ENCODE measurements around the gene ERLEC1.
"Not testable (repeated sequence)": the region's sequence is repeated elsewhere in the genome, so short reads cannot be mapped to it uniquely, and the experiment has no call there.

Gene ERLEC1, protein sequence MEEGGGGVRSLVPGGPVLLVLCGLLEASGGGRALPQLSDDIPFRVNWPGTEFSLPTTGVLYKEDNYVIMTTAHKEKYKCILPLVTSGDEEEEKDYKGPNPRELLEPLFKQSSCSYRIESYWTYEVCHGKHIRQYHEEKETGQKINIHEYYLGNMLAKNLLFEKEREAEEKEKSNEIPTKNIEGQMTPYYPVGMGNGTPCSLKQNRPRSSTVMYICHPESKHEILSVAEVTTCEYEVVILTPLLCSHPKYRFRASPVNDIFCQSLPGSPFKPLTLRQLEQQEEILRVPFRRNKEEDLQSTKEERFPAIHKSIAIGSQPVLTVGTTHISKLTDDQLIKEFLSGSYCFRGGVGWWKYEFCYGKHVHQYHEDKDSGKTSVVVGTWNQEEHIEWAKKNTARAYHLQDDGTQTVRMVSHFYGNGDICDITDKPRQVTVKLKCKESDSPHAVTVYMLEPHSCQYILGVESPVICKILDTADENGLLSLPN

GRCh38 chr2:53786705-53787613, at the start of gene ERLEC1, which contains the start of gene ASB3:
Gene ERLEC1, plus strand, starts transcription at chr2:53787044. Its CDS starts 167 bp downstream, at chr2:53787211.
Gene ASB3, minus strand, starts transcription at chr2:53786953. Its CDS starts 21,381 bp downstream, at chr2:53765572.
- peak; percentile 53 to 88 for DNase-seq

GRCh38 chr2:53737091-53737490, 49.8 kb upstream of the ERLEC1 start:
- DNase-seq: no peak

GRCh38 chr2:53739032-53739431, 47.8 kb upstream of the ERLEC1 start:
- no peak for DNase-seq

DNA sequence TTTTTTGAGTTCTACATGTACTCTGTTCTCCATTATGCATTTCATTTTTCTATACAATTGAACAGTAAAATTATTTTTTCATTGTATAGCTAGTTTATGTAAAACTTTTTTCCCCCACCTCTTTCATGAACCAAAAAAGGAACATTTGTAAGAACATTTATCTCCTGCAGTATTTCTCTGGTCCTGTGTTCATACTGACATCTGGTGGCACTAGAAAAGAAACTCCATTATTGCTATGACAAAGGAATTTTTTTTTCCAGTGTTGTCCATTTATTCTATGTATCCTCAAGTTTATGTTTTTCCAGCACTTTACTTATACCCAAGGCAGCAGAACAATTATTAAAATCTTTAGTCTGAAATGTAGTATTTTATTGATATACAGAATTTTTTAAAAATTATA, 46.7 kb upstream of the ERLEC1 start:
- DNase-seq: peak in 1 of 2 experiments; percentile 53

- no peak for DNase-seq
Observed at GRCh38 chr2:53744395-53745065, 42.3 kb upstream of the ERLEC1 start.

GRCh38 chr2:53750041-53750768, 36.6 kb upstream of the ERLEC1 start:
- no peak for DNase-seq

DNA sequence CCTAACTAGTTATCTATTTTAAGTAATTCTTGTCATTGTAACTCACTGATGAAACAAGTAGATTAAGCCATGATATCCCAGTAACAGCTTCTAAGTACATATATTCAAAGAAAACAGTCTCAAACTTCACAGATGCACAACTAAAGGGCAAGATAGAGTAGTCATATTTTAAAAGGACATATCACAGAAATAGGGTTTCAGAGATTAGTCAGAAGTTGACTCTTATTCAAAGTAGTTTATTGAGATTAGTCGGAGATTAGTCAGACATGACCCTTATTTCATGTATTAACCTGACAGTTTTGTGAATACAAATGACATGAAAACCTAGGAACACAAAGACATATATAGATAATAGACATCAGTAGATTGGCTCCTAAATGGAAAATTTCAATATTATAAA, 35.1 kb upstream of the ERLEC1 start:
- no peak for DNase-seq

DNA sequence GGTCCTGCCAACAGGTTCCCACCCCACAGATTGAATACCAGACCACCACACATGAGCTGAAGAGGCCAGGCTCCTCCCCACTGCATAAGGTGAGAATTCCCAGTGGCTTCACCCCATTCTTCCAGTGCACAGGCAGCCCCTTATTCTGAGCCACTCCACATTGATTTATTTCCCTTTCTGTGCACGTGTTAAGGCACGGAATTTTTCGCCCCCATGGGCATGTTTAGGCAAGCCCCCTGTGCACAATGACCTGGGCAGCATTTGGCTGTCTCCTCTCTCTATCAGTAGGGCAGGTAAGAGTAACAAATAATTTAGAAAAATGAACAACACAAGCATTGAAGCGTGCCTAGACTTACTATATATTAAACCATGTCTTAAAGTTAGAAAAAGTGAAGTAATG, 34.5 kb upstream of the ERLEC1 start:
- DNase-seq: no peak

GRCh38 chr2:53753041-53753440, 33.8 kb upstream of the ERLEC1 start:
- DNase-seq: no peak

DNA sequence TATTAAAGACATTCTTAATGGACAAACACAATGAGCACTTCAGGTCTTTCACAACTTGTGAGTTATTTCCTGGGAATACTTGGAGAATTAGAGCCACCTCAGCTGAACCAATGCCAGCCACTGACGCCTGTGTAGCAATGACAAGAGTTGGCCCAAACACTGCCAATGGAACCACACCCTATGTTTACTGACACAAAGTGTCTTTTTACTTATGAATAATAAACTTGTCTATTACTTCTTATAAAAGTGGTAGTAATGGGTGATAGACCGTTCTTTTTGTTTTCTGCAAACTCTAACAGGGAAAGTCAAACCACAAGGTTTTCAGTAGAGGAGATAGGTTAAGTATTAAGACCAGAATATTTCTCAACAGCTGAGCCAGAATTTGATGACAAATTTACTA, 31.7 kb upstream of the ERLEC1 start:
- DNase-seq: no peak

DNA sequence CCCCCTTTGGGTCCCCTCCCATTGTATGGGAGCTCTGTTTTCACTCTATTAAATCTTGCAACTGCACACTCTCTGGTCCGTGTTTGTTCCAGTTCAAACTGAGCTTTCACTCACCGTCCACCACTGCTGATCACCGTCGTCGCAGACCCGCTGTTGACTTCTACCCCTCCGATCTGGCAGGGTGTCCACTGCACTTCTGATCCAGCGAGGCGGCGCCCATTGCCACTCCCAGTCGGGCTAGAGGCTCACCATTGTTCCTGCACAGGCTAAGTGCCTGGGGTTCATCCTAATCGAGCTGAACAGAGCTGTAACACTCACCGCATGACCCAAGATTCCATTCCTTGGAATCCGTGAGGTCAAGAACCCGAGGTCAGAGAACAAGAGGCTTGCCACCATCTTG, 30.2 kb upstream of the ERLEC1 start:
- no peak for DNase-seq

GRCh38 chr2:53757206-53757605, 29.6 kb upstream of the ERLEC1 start:
- not testable (repeated sequence) for DNase-seq

- no peak for DNase-seq
Observed at GRCh38 chr2:53765767-53766166, 21.1 kb upstream of the ERLEC1 start.

DNA sequence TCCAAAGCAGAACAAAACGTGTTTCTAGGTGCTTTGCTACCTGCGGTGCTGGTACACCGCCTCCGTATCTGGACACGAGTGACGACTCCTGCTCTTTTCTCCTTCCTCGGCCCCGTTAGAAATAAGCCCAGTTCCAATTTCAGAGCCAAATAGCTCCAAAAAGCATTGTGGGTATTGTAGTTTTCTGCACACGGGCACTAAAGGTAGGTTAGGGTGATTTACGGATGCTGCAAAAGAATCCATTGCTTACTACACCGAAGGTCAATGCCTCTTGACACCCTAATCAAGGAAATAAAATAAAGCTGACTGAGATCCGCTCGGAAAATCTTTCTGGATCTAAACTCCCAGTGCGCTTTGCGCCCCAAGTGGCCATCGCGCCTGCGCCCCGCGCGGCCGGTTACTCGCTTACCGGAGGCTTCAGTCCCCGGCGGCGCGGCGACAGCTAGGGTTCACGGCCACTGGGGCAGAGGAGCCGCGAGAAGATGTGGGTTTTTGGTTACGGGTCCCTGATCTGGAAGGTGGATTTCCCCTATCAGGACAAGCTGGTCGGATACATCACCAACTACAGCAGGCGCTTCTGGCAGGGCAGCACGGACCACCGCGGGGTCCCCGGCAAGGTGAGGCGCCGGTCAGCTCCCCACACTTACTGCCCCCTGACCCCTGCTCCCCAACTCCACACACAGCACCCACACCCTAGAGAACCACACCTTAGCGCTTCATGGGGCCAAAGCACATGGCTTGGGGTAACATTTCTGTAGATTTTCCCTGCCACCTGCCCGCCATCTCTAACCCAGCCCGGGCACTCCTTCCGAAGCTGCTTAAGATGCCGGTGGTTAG, 19.2 kb upstream of the ERLEC1 start, which contains the start of gene CHAC2:
Gene CHAC2, plus strand, starts transcription at position 400 of the 837 bp plus-strand sequence. Its CDS starts 83 bp downstream, at position 483.
- peak; percentile 77 to 86 for DNase-seq

GRCh38 chr2:53768242-53768542, 18.7 kb upstream of the ERLEC1 start:
- DNase-seq: peak in 1 of 2 experiments; percentile 56

DNA sequence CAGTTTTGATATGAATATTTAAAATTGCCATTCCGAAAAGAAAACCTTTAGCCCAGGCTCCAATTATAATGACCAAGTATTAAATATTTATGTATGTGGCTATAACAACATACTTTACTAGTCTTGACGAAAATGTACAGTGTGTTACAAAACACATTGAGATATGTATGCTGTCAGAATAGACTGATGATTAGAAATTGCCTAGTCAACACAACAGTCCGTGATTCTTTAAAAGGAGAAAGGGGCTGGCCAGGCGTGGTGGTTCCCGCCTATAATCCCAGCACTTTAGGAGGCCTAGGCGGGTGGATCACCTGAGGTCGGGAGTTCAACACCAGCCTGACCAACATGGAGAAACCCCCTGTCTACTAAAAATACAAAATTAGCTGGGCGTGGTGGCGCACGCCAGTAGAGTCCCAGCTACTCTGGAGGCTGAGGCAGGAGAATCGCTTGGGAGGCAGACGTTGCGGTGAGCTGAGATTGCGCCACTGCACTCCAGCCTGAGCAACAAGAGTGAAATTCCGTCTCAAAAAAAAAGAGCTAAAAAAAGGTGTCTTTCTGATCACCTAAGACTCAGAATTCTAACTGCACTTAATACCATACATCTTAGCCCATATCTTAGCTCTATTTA, 17.4 kb upstream of the ERLEC1 start:
- no peak for DNase-seq

GRCh38 chr2:53770264-53770663, 16.6 kb upstream of the ERLEC1 start:
- no peak for DNase-seq

- DNase-seq: no peak
Observed at GRCh38 chr2:53777134-53777533, 9.7 kb upstream of the ERLEC1 start.

DNA sequence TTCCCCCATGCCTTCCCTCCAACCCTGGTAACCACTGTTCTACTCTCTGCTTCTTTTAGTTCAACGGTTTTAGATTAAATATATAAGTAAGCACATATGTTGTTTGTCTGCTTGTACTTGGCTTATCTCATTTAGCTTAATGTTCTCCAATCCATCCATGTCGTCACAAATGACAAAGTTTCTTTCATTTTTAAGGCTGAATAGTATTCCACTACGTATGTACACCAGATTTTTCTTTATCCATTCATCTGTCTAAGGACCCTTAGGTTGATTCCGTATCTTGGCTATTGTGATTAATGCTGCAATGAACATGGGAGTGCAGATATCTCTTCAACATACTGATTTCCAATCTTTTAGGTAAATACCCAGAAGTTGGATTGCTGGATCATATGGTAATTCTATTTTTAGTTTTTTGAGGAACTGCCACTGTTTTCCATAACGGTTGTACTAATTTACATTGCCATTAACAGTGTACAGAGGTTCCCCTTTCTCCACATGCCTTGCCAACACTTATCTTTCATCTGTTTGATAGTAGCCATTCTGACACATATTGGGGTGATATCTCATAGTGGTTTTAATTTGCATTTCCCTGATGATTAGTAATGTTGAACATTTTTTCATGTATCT, 8.2 kb upstream of the ERLEC1 start:
- no peak for DNase-seq

GRCh38 chr2:53780056-53780455, 6.8 kb upstream of the ERLEC1 start:
- DNase-seq: no peak
